DMS79 treated with DMSO at 0.1 percent for 48 hours (cell line): ENCODE data around the gene RRP7A.
"Not testable (repeated sequence)": the region's sequence is repeated elsewhere in the genome, so short reads cannot be mapped to it uniquely, and the experiment has no call there.

Experiments
- DNase-seq: peaks from one replicate; lab custom pipeline; 2025; lab: John Stamatoyannopoulos, UW

The RRP7A gene

GRCh38 chr22:42535082-42535731 is 15.6 kb upstream of the RRP7A start:
- DNase-seq: not testable (repeated sequence)

GRCh38 chr22:42533638-42533977 is 14.0 kb upstream of the RRP7A start:
- DNase-seq: no peak

- peak; percentile 21 for DNase-seq
Observed at GRCh38 chr22:42531401-42532084, 11.9 kb upstream of the RRP7A start.

- not testable (repeated sequence) for DNase-seq
Observed at GRCh38 chr22:42529435-42529834, 9.8 kb upstream of the RRP7A start.

- DNase-seq: no peak
Observed at GRCh38 chr22:42528591-42529307, 9.2 kb upstream of the RRP7A start.

- no peak for DNase-seq
Observed at GRCh38 chr22:42522546-42522945, 3.0 kb upstream of the RRP7A start.

- no peak for DNase-seq
Observed at GRCh38 chr22:42521228-42521546, 1.6 kb upstream of the RRP7A start.

GRCh38 chr22:42518638-42519524 is 715 bp downstream of the RRP7A start:
- not testable (repeated sequence) for DNase-seq

GRCh38 chr22:42517103-42517502 is 2.5 kb downstream of the RRP7A start:
- DNase-seq: not testable (repeated sequence)

GRCh38 chr22:42515896-42516295 is 3.7 kb downstream of the RRP7A start:
- DNase-seq: no peak

- not testable (repeated sequence) for DNase-seq
Observed at GRCh38 chr22:42515304-42515703, 4.3 kb downstream of the RRP7A start.

GRCh38 chr22:42514331-42514730 is 5.3 kb downstream of the RRP7A start:
- DNase-seq: not testable (repeated sequence)

- DNase-seq: not testable (repeated sequence)
Observed at GRCh38 chr22:42512273-42512990, 7.2 kb downstream of the RRP7A start.

GRCh38 chr22:42511401-42511891 is 8.2 kb downstream of the RRP7A start:
- no peak for DNase-seq

GRCh38 chr22:42509548-42509947 is 10.0 kb downstream of the RRP7A start:
- no peak for DNase-seq

GRCh38 chr22:42508975-42509364 is 10.6 kb downstream of the RRP7A start:
- not testable (repeated sequence) for DNase-seq

- not testable (repeated sequence) for DNase-seq
Observed at GRCh38 chr22:42508327-42508974, 11.1 kb downstream of the RRP7A start.

GRCh38 chr22:42500836-42501179 is 18.8 kb downstream of the RRP7A start:
- DNase-seq: no peak

- DNase-seq: no peak
Observed at GRCh38 chr22:42500161-42500835, 19.3 kb downstream of the RRP7A start.

- DNase-seq: not testable (repeated sequence)
Observed at GRCh38 chr22:42499773-42500160, 19.8 kb downstream of the RRP7A start.
